HCT116 (cell line): ENCODE measurements around the gene MAPKBP1. TPM values are rescaled to one million over a fixed set of nuclear protein-coding genes. Genes with fewer than 3 reads are reported as not detected.

ENCODE experiments used
- ATAC-seq: fragments of 200-7000 bp; cut with Tn5 transposase; 2 replicates; pipeline ENCODE4 v1.9.1; 2020; ENCODE audit warnings: mild to moderate bottlenecking, moderate library complexity
- BruUV-seq: library from RNA; stranded (reverse); fragments of 400-500 nt; replicated peaks from 2 replicates; lab custom pipeline; 2021; lab: Mats Ljungman, UMichigan
- CTCF ChIA-PET: fragments of 300-600 bp; sonication (Branson Sonifier 250); formaldehyde crosslinking; loops from one replicate; lab custom pipeline; 2021; ENCODE audit warnings: antibody characterized with exemption; lab: Charles Lee
- POLR2A ChIA-PET: fragments of 300-600, 350-600 bp; sonication (Branson Sonifier 250); formaldehyde crosslinking; loops from one replicate; lab custom pipeline; 2021; ENCODE audit warnings: antibody characterized with exemption; lab: Charles Lee
- RAD21 ChIA-PET, 2 experiments: fragments of 300-600 bp; sonication (Branson Sonifier 250); formaldehyde crosslinking; loops; one replicate each; lab custom pipeline; 2023; ENCODE audit warnings: low total read pairs in 2 of 2; ENCODE audit not compliant: uncharacterized antibody in 2 of 2, unreplicated experiment in 2 of 2, low non-redundant PET in 1 of 2; lab: Charles Lee
- DNase-seq: peaks from one replicate; pipeline ENCODE4 v3.0.0-alpha.2; 2010; ENCODE audit warnings: low read depth, low spot score
- H2AFZ ChIP-seq: fragments of 200-600 bp; shearing (Covaris generic), sonication (generic); 2 replicates; pipeline ENCODE4 v1.6.1; 2017; ENCODE audit warnings: low read depth, mixed run types, mixed read lengths, antibody characterized with exemption, low read length; ENCODE audit not compliant: poor library complexity, severe bottlenecking
- H3K27ac ChIP-seq: 2 replicates; pipeline ENCODE4 v1.5.1; 2012; ENCODE audit warnings: low read depth, low read length
- H3K27me3 ChIP-seq: fragments of 200-600 bp; sonication (generic); 2 replicates; pipeline ENCODE4 v1.6.1; 2016; ENCODE audit warnings: mixed run types, low read length, mixed read lengths; ENCODE audit not compliant: insufficient read depth
- H3K36me3 ChIP-seq, 2 experiments: fragments of 200-500 bp in 1 of 2; fragments of 200-600 bp in 1 of 2; sonication (Bioruptor generic) in 1 of 2; sonication (generic) in 1 of 2; 2 replicates each; pipeline versions ENCODE4 v1.5.1 to v1.6.1; 2014 to 2016; ENCODE audit warnings: low read length in 2 of 2, inconsistent platforms in 1 of 2, mixed read lengths in 1 of 2, mixed run types in 1 of 2; ENCODE audit not compliant: insufficient read depth in 2 of 2, control insufficient read depth in 1 of 2
- H3K4me1 ChIP-seq, 2 experiments: fragments of 200-600 bp in 1 of 2; sonication (generic) in 1 of 2; 2 replicates each; pipeline versions ENCODE4 v1.5.1 to v1.6.1; 2012 to 2017; ENCODE audit warnings: low read length in 2 of 2, inconsistent platforms in 1 of 2, mild to moderate bottlenecking in 1 of 2, mixed read lengths in 1 of 2, mixed run types in 1 of 2, moderate library complexity in 1 of 2; ENCODE audit not compliant: insufficient read depth in 2 of 2, control insufficient read depth in 1 of 2
- H3K4me2 ChIP-seq: fragments of 200-600 bp; sonication (generic); 2 replicates; pipeline ENCODE4 v1.6.1; 2017; ENCODE audit warnings: mixed run types, low read length, mixed read lengths
- H3K4me3 ChIP-seq, 2 experiments: fragments of 200-600 bp in 1 of 2; sonication (generic) in 1 of 2; replicated peaks in 1 of 2; 2 replicates each; pipeline ENCODE4 v1.5.1; 2011 to 2016; ENCODE audit warnings: low read length in 2 of 2, control low read depth in 1 of 2, low read depth in 1 of 2, mild to moderate bottlenecking in 1 of 2, mixed read lengths in 1 of 2, mixed run types in 1 of 2
- H3K79me2 ChIP-seq: fragments of 200-600 bp; sonication (generic); 2 replicates; pipeline ENCODE4 v1.6.1; 2017; ENCODE audit warnings: mild to moderate bottlenecking, mixed run types, low read length, moderate library complexity, mixed read lengths; ENCODE audit not compliant: insufficient read depth
- H3K9ac ChIP-seq: fragments of 200-600 bp; sonication (generic); 2 replicates; pipeline ENCODE4 v1.6.1; 2016; ENCODE audit warnings: low read length, mixed read lengths
- H3K9me2 ChIP-seq: fragments of 200-600 bp; sonication (generic), shearing (Covaris generic); 2 replicates; pipeline ENCODE4 v1.6.1; 2017; ENCODE audit warnings: mixed run types, mild to moderate bottlenecking, moderate library complexity; ENCODE audit not compliant: insufficient read depth
- H3K9me3 ChIP-seq, 2 experiments: fragments of 200-500 bp in 1 of 2; fragments of 200-600 bp in 1 of 2; sonication (Bioruptor generic) in 1 of 2; sonication (generic) in 1 of 2; 2 replicates each; pipeline ENCODE4 v1.6.1; 2014 to 2017; ENCODE audit warnings: low read length in 2 of 2, mixed read lengths in 2 of 2, inconsistent platforms in 1 of 2, low read depth in 1 of 2, mild to moderate bottlenecking in 1 of 2, mixed run types in 1 of 2, moderate library complexity in 1 of 2; ENCODE audit not compliant: control insufficient read depth in 1 of 2, insufficient read depth in 1 of 2
- H4K20me1 ChIP-seq: fragments of 200-600 bp; sonication (generic), shearing (Covaris generic); 2 replicates; pipeline ENCODE4 v1.6.1; 2017; ENCODE audit warnings: mixed run types, mild to moderate bottlenecking, moderate library complexity; ENCODE audit not compliant: insufficient read depth
- CTCF ChIP-seq, 3 experiments: fragments of 200-600 bp in 1 of 3; sonication (generic) in 1 of 3; IDR thresholded peaks in 2 of 3; conservative IDR thresholded peaks in 1 of 3; 2 replicates each; pipeline ENCODE4 v1.5.1; 2012 to 2017; ENCODE audit warnings: low read depth in 2 of 3, low read length in 2 of 3, antibody characterized with exemption in 1 of 3, borderline replicate concordance in 1 of 3, control low read depth in 1 of 3, mild to moderate bottlenecking in 1 of 3, mixed read lengths in 1 of 3, mixed run types in 1 of 3, moderate library complexity in 1 of 3; ENCODE audit not compliant: insufficient read depth in 1 of 3
- ELF1 ChIP-seq: IDR thresholded peaks from 2 replicates; pipeline ENCODE4 v1.6.1; 2012; ENCODE audit warnings: low read depth, borderline replicate concordance
- EZH2phosphoT487 ChIP-seq: fragments of 200-600 bp; IDR thresholded peaks from 2 replicates; pipeline ENCODE4 v1.6.1; 2018; ENCODE audit warnings: antibody characterized with exemption, borderline replicate concordance
- FOSL1 ChIP-seq: IDR thresholded peaks from 2 replicates; pipeline ENCODE4 v1.6.1; 2012; ENCODE audit warnings: low read depth
- JUND ChIP-seq: IDR thresholded peaks from 2 replicates; pipeline ENCODE4 v1.6.1; 2012
- MAX ChIP-seq: IDR thresholded peaks from 2 replicates; pipeline ENCODE4 v1.6.1; 2012
- POLR2AphosphoS5 ChIP-seq: IDR thresholded peaks from 2 replicates; pipeline ENCODE4 v1.6.1; 2011; ENCODE audit warnings: mild to moderate bottlenecking, low read depth, low read length, moderate library complexity
- RAD21 ChIP-seq: IDR thresholded peaks from 2 replicates; pipeline ENCODE4 v1.6.1; 2012; ENCODE audit warnings: low read depth, mild to moderate bottlenecking
- REST ChIP-seq: IDR thresholded peaks from 2 replicates; pipeline ENCODE4 v1.6.1; 2012; ENCODE audit warnings: low read depth
- SIN3A ChIP-seq: IDR thresholded peaks from 2 replicates; pipeline ENCODE4 v1.6.1; 2012; ENCODE audit warnings: low read depth
- SRF ChIP-seq: IDR thresholded peaks from 2 replicates; pipeline ENCODE4 v1.6.1; 2012; ENCODE audit warnings: low read depth
- YY1 ChIP-seq: IDR thresholded peaks from 2 replicates; pipeline ENCODE4 v1.6.1; 2011; ENCODE audit warnings: low read length, low read depth, moderate library complexity, mild to moderate bottlenecking; ENCODE audit not compliant: insufficient replicate concordance; ENCODE audit errors: extremely low read depth
- ZBTB33 ChIP-seq: IDR thresholded peaks from 2 replicates; pipeline ENCODE4 v1.6.1; 2011; ENCODE audit warnings: mild to moderate bottlenecking, low read length, moderate library complexity; ENCODE audit not compliant: insufficient replicate concordance; ENCODE audit errors: extremely low read depth
- ZFX ChIP-seq: fragments of 450-650 bp; IDR thresholded peaks from 2 replicates; pipeline ENCODE4 v1.6.1; 2017
- ZNF274 ChIP-seq: fragments of 200-500 bp; sonication (Bioruptor generic); IDR thresholded peaks from 2 replicates; pipeline ENCODE4 v1.6.1; 2014; ENCODE audit warnings: mild to moderate bottlenecking, low read depth, low read length, inconsistent platforms
- intact Hi-C: fragments of 100-400 bp; cut with micrococcal nuclease; formaldehyde crosslinking; loops from 2 replicates; pipeline ENCODE4 v1.10.0; 2022
- total RNA-seq: library from RNA; stranded (reverse); gene quantifications from one replicate; pipeline ENCODE4 v1.2.1, GENCODE V29; 2021; ENCODE audit not compliant: unreplicated experiment

The MAPKBP1 gene
- total RNA-seq, 1 experiment from 2014 or later = 21.3 TPM

- Histone ChIP-seq H3K27me3 (no peaks in the 10 kb centered on the region), H3K79me2 (peaks cover 24% of the 10 kb centered on the region; the same call in 1 of the 2 replicates), H3K9me2 (no peaks in the 10 kb centered on the region), H3K4me3 (peak overlapping the region; percentile 79 to 80), H3K27ac (0 out of 2 replicates have a peak overlapping the region, but pooled peaks have one; percentile 73), H2AFZ (no peak overlapping the region), H3K9ac (no peak overlapping the region), H4K20me1 (no peaks in the 10 kb centered on the region), H3K4me2 (peak overlapping the region; percentile 90), H3K9me3 (no peaks in the 10 kb centered on the region), H3K4me1 (peaks cover 14 to 38% of the 10 kb centered on the region in 2 experiments), H3K36me3 (no peaks in the 10 kb centered on the region)
- ChIA-PET CTCF (interaction anchor here (5.1 kb wide), 1 partner anchor 35 kb away, joined by 125 read pairs; no protein-coding TSS in a partner anchor), POLR2A (no interaction called here), RAD21 (no interaction called here)
- no TSS peak for BruUV-seq
- DNase-seq (no peak), ATAC-seq (no peak)
- TF ChIP-seq POLR2AphosphoS5 = no peak
- TF ChIP-seq YY1 = no peak
- TF ChIP-seq CTCF (IDR thresholded peaks at IDR 0.05 in 2 of 3, conservative IDR thresholded peaks at IDR 0.05 in 1 of 3; ENCODE audit: borderline replicate concordance in 1 of 3, insufficient read depth in 1 of 3, low read depth in 2 of 3, low read length in 2 of 3) = no peak
- no peak for TF ChIP-seq SRF
- no peak for TF ChIP-seq SIN3A
- no peak for TF ChIP-seq ZFX
- TF ChIP-seq ZBTB33 = no peak
- TF ChIP-seq RAD21 = no peak
- TF ChIP-seq ELF1 = no peak
- no peak for TF ChIP-seq FOSL1
- no peak for TF ChIP-seq MAX
- no peak for TF ChIP-seq EZH2phosphoT487
- TF ChIP-seq JUND = no peak
- no peak for TF ChIP-seq REST
- no peak for TF ChIP-seq ZNF274
- intact Hi-C loops = loop anchor here (2.0 kb wide), 1 partner anchor 129 kb away; no protein-coding TSS in a partner anchor
Measured at GRCh38 chr15:41775651-41776050, 1.4 kb downstream of the MAPKBP1 start.
